Stomach (tissue), 9 donors: ENCODE results near the gene OBSCN. TPM values are rescaled to one million over a fixed set of nuclear protein-coding genes. Genes with fewer than 3 reads are reported as not detected.

Source experiments
- DNase-seq, 2 donors: peaks; one replicate each; pipeline versions ENCODE4 v3.0.0 to v3.0.0-alpha.2; 2013 to 2019
- H3K27ac ChIP-seq, 5 donors: fragments of 200-600 bp in 4 of 5; sonication (generic) in 4 of 5; one replicate each; pipeline ENCODE4 v1.5.1; 2013 to 2019; ENCODE audit warnings: mild to moderate bottlenecking in 1 of 5, moderate library complexity in 1 of 5
- H3K27me3 ChIP-seq, 3 donors: fragments of 200-600 bp; sonication (generic); one replicate each; pipeline ENCODE4 v1.5.1; 2017 to 2019; ENCODE audit warnings: mixed run types in 1 of 3
- H3K36me3 ChIP-seq, 4 donors: fragments of 200-600 bp; sonication (generic); 1 replicate in 3 of 4; 2 replicates in 1 of 4; pipeline ENCODE4 v1.5.1; 2016 to 2019
- H3K4me1 ChIP-seq, 4 donors: fragments of 200-600 bp; sonication (generic); one replicate each; pipeline ENCODE4 v1.5.1; 2016 to 2019
- H3K4me3 ChIP-seq, 4 donors: fragments of 200-600 bp; sonication (generic) in 3 of 4; one replicate each; pipeline ENCODE4 v1.5.1; 2016 to 2019; ENCODE audit warnings: mild to moderate bottlenecking in 1 of 4
- H3K9me3 ChIP-seq, 4 donors: fragments of 200-600 bp; sonication (generic); one replicate each; pipeline ENCODE4 v1.5.1; 2016 to 2019
- CTCF ChIP-seq, 7 experiments: fragments of 450-650 bp in 4 of 7; fragments of 200-600 bp in 3 of 7; sonication (generic) in 3 of 7; IDR thresholded peaks; one replicate each; pipeline ENCODE4 v1.5.1; 2016 to 2019; ENCODE audit warnings: antibody characterized with exemption in 7 of 7, control low read depth in 2 of 7, mild to moderate bottlenecking in 1 of 7
- EP300 ChIP-seq: sonication (generic); formaldehyde crosslinking; IDR thresholded peaks from one replicate; pipeline ENCODE4 v1.6.1; 2017; ENCODE audit warnings: antibody characterized with exemption
- POLR2A ChIP-seq, 4 donors: fragments of 450-650 bp; IDR thresholded peaks; one replicate each; pipeline ENCODE4 v1.6.1; 2016; ENCODE audit warnings: antibody characterized with exemption in 4 of 4, control low read depth in 2 of 4, mild to moderate bottlenecking in 1 of 4, moderate library complexity in 1 of 4
- POLR2AphosphoS5 ChIP-seq, 3 donors: sonication (generic); formaldehyde crosslinking; IDR thresholded peaks; one replicate each; pipeline ENCODE4 v1.6.1; 2016; ENCODE audit warnings: antibody characterized with exemption in 3 of 3
- WGBS, 5 donors: extraction: QIAGEN DNeasy Blood & Tissue Kit in 3 of 5; methylation state at CpG; one replicate each; pipeline versions ENCODE4 v1.1.5 to v1.1.7; 2013 to 2018; 5-methylcytosine and 5-hydroxymethylcytosine counted together
- intact Hi-C: fragments of 100-400 bp; cut with DNase I; formaldehyde crosslinking; loops from one replicate; pipeline ENCODE4 v1.15.1; 2023; ENCODE audit warnings: low total_unique reads
- polyA plus RNA-seq, 3 donors: library from polyadenylated mRNA; stranded (reverse); fragments of 200-250 nt; gene quantifications; one replicate each; pipeline ENCODE4 v1.2.3, GENCODE V29; 2013
- total RNA-seq, 5 donors: library from RNA; depleted of rRNA; stranded (reverse); fragments of >200 nt; gene quantifications; one replicate each; pipeline versions ENCODE4 v1.1.0 to v1.2.3, GENCODE V29; 2014 to 2016
- donor health status: healthy with polysubstance abuse.
- donor health status: Bipolar disorder and iron deficiency.
- donor health status: healthy.

OBSCN gene
- total and polyA plus RNA-seq, 8 donors, result 7.2 to 111 (median 24.7) TPM

GRCh38 chr1:228277491-228278431 lies 69.9 kb downstream of the OBSCN start:
- H3K4me3 ChIP-seq, result no peak overlapping the region
- H3K27ac ChIP-seq, result no peak overlapping the region
- peaks cover 0 to 55% (median 33%) of the 10 kb centered on the region in 4 donors for H3K36me3 ChIP-seq
- 90 to 95% (median 92%) methylated on average over 35 to 36 of the region's 36 CpGs for WGBS, 5 donors
- DNase-seq, result no peak
- H3K27me3 ChIP-seq, result no peaks in the 10 kb centered on the region
- H3K9me3 ChIP-seq, result no peaks in the 10 kb centered on the region
- peaks cover 11 to 23% (median 22%) of the 10 kb centered on the region in 4 donors for H3K4me1 ChIP-seq
- TF ChIP-seq EP300 (no peak), POLR2A (IDR thresholded peaks at IDR 0.05) (no peak), POLR2AphosphoS5 (IDR thresholded peaks at IDR 0.05) (no peak), CTCF (IDR thresholded peaks at IDR 0.05) (no peak)
- intact Hi-C loops, result no loop called here

GRCh38 chr1:228278432-228278941 lies 70.6 kb downstream of the OBSCN start:
- Histone ChIP-seq H3K4me1 (peaks cover 11 to 23% (median 22%) of the 10 kb centered on the region in 4 donors), H3K4me3 (no peak overlapping the region), H3K36me3 (peaks cover 0 to 63% (median 40%) of the 10 kb centered on the region in 4 donors), H3K27ac (no peak overlapping the region), H3K9me3 (no peaks in the 10 kb centered on the region), H3K27me3 (no peaks in the 10 kb centered on the region)
- TF ChIP-seq POLR2AphosphoS5 (IDR thresholded peaks at IDR 0.05), result no peak
- TF ChIP-seq POLR2A (IDR thresholded peaks at IDR 0.05), result no peak
- no peak for TF ChIP-seq CTCF (IDR thresholded peaks at IDR 0.05)
- no peak for TF ChIP-seq EP300
- 89 to 97% (median 95%) methylated on average over 8 to 21 of the region's 21 CpGs for WGBS, 5 donors
- DNase-seq, result peak in 1 of 2 donors; percentile 1
- intact Hi-C loops, result no loop called here

GRCh38 chr1:228279011-228279721 lies 71.3 kb downstream of the OBSCN start:
- no peak for DNase-seq
- H3K4me3 ChIP-seq, result no peak overlapping the region
- no peak for TF ChIP-seq POLR2A (IDR thresholded peaks at IDR 0.05)
- WGBS, 5 donors, result 94 to 97% (median 95%) methylated on average over 23 to 27 of the region's 27 CpGs
- H3K9me3 ChIP-seq, result no peaks in the 10 kb centered on the region
- no peaks in the 10 kb centered on the region for H3K27me3 ChIP-seq
- intact Hi-C loops, result no loop called here
- peaks cover 11 to 23% (median 22%) of the 10 kb centered on the region in 4 donors for H3K4me1 ChIP-seq
- H3K27ac ChIP-seq, result no peak overlapping the region
- H3K36me3 ChIP-seq, result peaks cover 0 to 63% (median 44%) of the 10 kb centered on the region in 4 donors

- Histone ChIP-seq H3K4me3 (no peak overlapping the region), H3K9me3 (no peaks in the 10 kb centered on the region), H3K4me1 (peaks cover 11 to 22% (median 17%) of the 10 kb centered on the region in 4 donors), H3K36me3 (peaks cover 0 to 64% (median 42%) of the 10 kb centered on the region in 4 donors), H3K27me3 (no peaks in the 10 kb centered on the region), H3K27ac (no peak overlapping the region)
- DNase-seq, result no peak
- intact Hi-C loops, result no loop called here
- 85 to 96% (median 93%) methylated on average over 11 to 12 of the region's 12 CpGs for WGBS, 5 donors
- TF ChIP-seq EP300 (no peak), CTCF (IDR thresholded peaks at IDR 0.05) (no peak), POLR2A (IDR thresholded peaks at IDR 0.05) (no peak), POLR2AphosphoS5 (IDR thresholded peaks at IDR 0.05) (no peak)
These were observed 71.9 kb downstream of the OBSCN start for GRCh38 chr1:228279722-228280105.
